ENCODE data around the gene DENND4A. TPM values are rescaled to one million over a fixed set of nuclear protein-coding genes. Genes with fewer than 3 reads are reported as not detected.

The DENND4A gene
- total RNA-seq, 4 donors from 2014 or later: 7.4 to 16.4 (median 13.3) TPM

GRCh38 chr15:65638109-65638508 lies 154.0 kb downstream of the DENND4A start:
- TF ChIP-seq CTCF (IDR thresholded peaks at IDR 0.05) (no peak), POLR2A (IDR thresholded peaks at IDR 0.05) (no peak)
- DNase-seq (ENCODE audit: low spot score in 2 of 2): no peak
- intact Hi-C loops (cut with DNase I; ENCODE audit: low total_unique reads): no loop called here
- 86 to 92% methylated on average over 5 of the region's 5 CpGs for WGBS, 2 donors
- H3K4me3 ChIP-seq (ENCODE audit: low read depth, poor library complexity, severe bottlenecking): no peak overlapping the region

GRCh38 chr15:65634356-65634755 lies 157.7 kb downstream of the DENND4A start:
- no peak overlapping the region for H3K4me3 ChIP-seq (ENCODE audit: low read depth, poor library complexity, severe bottlenecking)
- TF ChIP-seq POLR2A (IDR thresholded peaks at IDR 0.05): no peak
- TF ChIP-seq CTCF (IDR thresholded peaks at IDR 0.05): no peak
- no peak for DNase-seq (ENCODE audit: low spot score in 2 of 2)
- intact Hi-C loops (cut with DNase I; ENCODE audit: low total_unique reads): no loop called here
- WGBS, 2 donors: 77 to 83% methylated on average over 1 of the region's 1 CpG

- DNase-seq (ENCODE audit: low spot score in 2 of 2): no peak
Measured at GRCh38 chr15:65633752-65634151, 158.3 kb downstream of the DENND4A start.

GRCh38 chr15:65632780-65633375 lies 159.2 kb downstream of the DENND4A start:
- no peak overlapping the region for H3K4me3 ChIP-seq (ENCODE audit: low read depth, poor library complexity, severe bottlenecking)
- WGBS, 2 donors: 87 to 90% methylated on average over 4 of the region's 4 CpGs
- no peak for DNase-seq (ENCODE audit: low spot score in 2 of 2)
- intact Hi-C loops (cut with DNase I; ENCODE audit: low total_unique reads): no loop called here
- TF ChIP-seq POLR2A (IDR thresholded peaks at IDR 0.05) (no peak), CTCF (IDR thresholded peaks at IDR 0.05) (no peak)

More at GRCh38 chr15:65633752-65634151, 158.3 kb downstream of the DENND4A start:
- WGBS, 2 donors: 85 to 88% methylated on average over 2 of the region's 2 CpGs
- no peak for TF ChIP-seq POLR2A (IDR thresholded peaks at IDR 0.05)
- TF ChIP-seq CTCF (IDR thresholded peaks at IDR 0.05): no peak
- no peak overlapping the region for H3K4me3 ChIP-seq (ENCODE audit: low read depth, poor library complexity, severe bottlenecking)
- intact Hi-C loops (cut with DNase I; ENCODE audit: low total_unique reads): no loop called here

- intact Hi-C loops (cut with DNase I; ENCODE audit: low total_unique reads): no loop called here
- H3K4me3 ChIP-seq (ENCODE audit: low read depth, poor library complexity, severe bottlenecking): no peak overlapping the region
- no peak for TF ChIP-seq CTCF (IDR thresholded peaks at IDR 0.05)
- no peak for TF ChIP-seq POLR2A (IDR thresholded peaks at IDR 0.05)
- 92 to 96% methylated on average over 6 of the region's 6 CpGs for WGBS, 2 donors
- DNase-seq (ENCODE audit: low spot score in 2 of 2): no peak
Measured at GRCh38 chr15:65631503-65631902, 160.6 kb downstream of the DENND4A start.

GRCh38 chr15:65630760-65631159 lies 161.3 kb downstream of the DENND4A start:
- WGBS, 2 donors: 97 to 99% methylated on average over 5 of the region's 5 CpGs
- DNase-seq (ENCODE audit: low spot score in 2 of 2): no peak
- H3K4me3 ChIP-seq (ENCODE audit: low read depth, poor library complexity, severe bottlenecking): no peak overlapping the region
- TF ChIP-seq CTCF (IDR thresholded peaks at IDR 0.05) (no peak), POLR2A (IDR thresholded peaks at IDR 0.05) (no peak)
- intact Hi-C loops (cut with DNase I; ENCODE audit: low total_unique reads): no loop called here

Measured in lower leg skin (tissue), 4 donors.